ENCODE results near the gene NQO2.

DNA sequence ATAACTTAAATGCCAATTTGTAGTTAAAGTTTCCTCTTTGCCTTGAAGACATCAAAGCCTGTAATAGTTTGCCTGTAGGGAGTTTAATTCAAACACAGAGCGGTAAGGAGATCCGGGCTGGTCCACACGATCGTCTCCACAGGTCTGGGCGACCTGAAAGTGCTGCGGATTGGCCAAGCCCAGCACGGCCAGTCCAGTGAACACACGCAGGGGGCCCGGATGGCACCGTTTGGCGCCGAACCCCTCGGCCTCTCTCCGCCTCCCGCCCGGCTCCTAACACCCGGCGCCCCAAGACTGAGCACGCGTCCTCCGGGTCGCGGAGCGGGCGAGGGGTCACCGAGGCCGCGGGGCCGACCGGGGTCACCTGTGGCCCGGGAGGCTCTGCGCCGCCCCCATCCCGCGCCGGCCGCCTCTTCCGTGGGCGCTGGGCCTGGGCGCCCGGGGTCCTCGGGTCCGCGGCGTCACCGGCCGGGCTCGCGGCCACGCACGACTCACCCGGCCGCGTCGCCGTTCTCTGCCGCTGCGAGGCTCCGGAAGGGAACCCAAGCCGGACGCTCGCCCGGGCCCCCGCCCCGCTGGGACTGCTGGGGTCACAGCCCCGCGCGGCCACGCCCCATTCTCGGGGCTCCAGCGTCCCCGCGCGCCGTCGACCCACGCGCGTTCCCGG lies 28.8 kb upstream of the NQO2 start:
- no peak for TF ChIP-seq ZNF155 (tag by site-specific recombination; IDR thresholded peaks at IDR 0.05)
- TF ChIP-seq PRDM1 (tag by site-specific recombination; IDR thresholded peaks at IDR 0.05) = no peak
- no peak for TF ChIP-seq HOXA7 (CRISPR knock-in tag; IDR thresholded peaks at IDR 0.05; ENCODE audit: borderline replicate concordance)
